WTC11 (cell line): ENCODE results near the gene ANKRD1.
"Not testable (repeated sequence)": the region's sequence is repeated elsewhere in the genome, so short reads cannot be mapped to it uniquely, and the experiment has no call there.

Source experiments
- ATF1 ChIP-seq: sonication (generic); formaldehyde crosslinking; IDR thresholded peaks from 2 replicates; pipeline ENCODE4 v1.8.1; 2023; ENCODE audit warnings: mild to moderate bottlenecking, moderate library complexity, missing genetic modification reagents
- ATF3 ChIP-seq: sonication (generic); formaldehyde crosslinking; conservative IDR thresholded peaks from 2 replicates; pipeline ENCODE4 v1.8.1; 2022; ENCODE audit warnings: mild to moderate bottlenecking, missing genetic modification reagents
- CTCF ChIP-seq: fragments of 200-600 bp; IDR thresholded peaks from 2 replicates; pipeline ENCODE4 v1.8.0; 2022; ENCODE audit warnings: antibody characterized with exemption
- GTF2I ChIP-seq: fragments of 250-450 bp; sonication (Bioruptor Pico); conservative IDR thresholded peaks from 2 replicates; pipeline ENCODE4 v1.4.0; 2021; ENCODE audit warnings: mild to moderate bottlenecking
- NFATC4 ChIP-seq: fragments of 250-450 bp; sonication (Bioruptor Pico); IDR thresholded peaks from 2 replicates; pipeline ENCODE4 v1.9.0; 2021; ENCODE audit warnings: mild to moderate bottlenecking
- NFYB ChIP-seq: sonication (generic); formaldehyde crosslinking; conservative IDR thresholded peaks from 2 replicates; pipeline ENCODE4 v1.8.0; 2022; ENCODE audit warnings: low read depth, missing genetic modification reagents
- RELA ChIP-seq: sonication (generic); formaldehyde crosslinking; IDR thresholded peaks from 2 replicates; pipeline ENCODE4 v1.8.1; 2022; ENCODE audit warnings: missing genetic modification reagents, mild to moderate bottlenecking, borderline replicate concordance
- STAT6 ChIP-seq: sonication (generic); formaldehyde crosslinking; conservative IDR thresholded peaks from 2 replicates; pipeline ENCODE4 v1.8.1; 2023; ENCODE audit warnings: mild to moderate bottlenecking, low read depth, missing genetic modification reagents, moderate library complexity
- ZNF281 ChIP-seq: sonication (generic); formaldehyde crosslinking; IDR thresholded peaks from 2 replicates; pipeline ENCODE4 v1.8.0; 2023; ENCODE audit warnings: mild to moderate bottlenecking, missing genetic modification reagents
- TF ChIP-seq, protein P1 (sequence below): sonication (generic); formaldehyde crosslinking; IDR thresholded peaks from 2 replicates; pipeline ENCODE4 v1.8.1; 2023; ENCODE audit warnings: mild to moderate bottlenecking, missing genetic modification reagents, borderline replicate concordance
- TF ChIP-seq, protein P2 (sequence below): sonication (generic); formaldehyde crosslinking; IDR thresholded peaks from 2 replicates; pipeline ENCODE4 v1.8.1; 2023; ENCODE audit warnings: mild to moderate bottlenecking, missing genetic modification reagents, moderate library complexity

DNA sequence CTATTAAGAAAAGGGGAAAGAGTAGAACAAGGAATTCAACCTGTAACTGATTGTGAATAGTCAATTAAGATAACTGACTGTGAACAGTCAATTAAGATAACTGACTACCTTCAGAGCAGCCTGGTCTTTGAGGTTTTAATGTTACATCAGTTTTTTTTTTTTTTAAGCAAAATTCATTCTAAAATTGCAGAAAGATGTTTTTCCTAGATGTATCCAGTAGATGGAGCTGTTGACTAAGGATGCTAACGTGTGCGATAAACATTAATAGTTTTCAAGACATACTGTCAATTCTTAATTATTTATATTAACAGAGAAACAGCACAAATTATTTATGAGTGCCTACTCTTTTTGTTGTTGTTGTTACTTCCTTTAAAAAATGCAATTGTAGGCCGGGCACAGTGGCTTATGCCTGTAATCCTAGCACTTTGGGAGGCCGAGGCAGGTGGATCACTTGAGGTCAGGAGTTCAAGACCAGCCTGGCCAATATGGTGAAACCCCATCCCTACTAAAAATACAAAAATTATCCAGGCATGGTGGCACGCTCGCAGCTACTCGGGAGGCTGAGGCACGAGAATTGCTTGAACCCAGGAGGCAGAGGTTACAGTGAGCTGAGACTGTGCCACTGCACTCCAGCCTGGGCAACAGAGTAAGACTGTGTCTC is 40.7 kb downstream of the ANKRD1 start:
- TF ChIP-seq STAT6 (CRISPR knock-in tag); NFYB; RELA (CRISPR knock-in tag); GTF2I (CRISPR knock-in tag); ZNF281 (CRISPR knock-in tag); ATF1; NFATC4 (CRISPR knock-in tag); ATF3 (CRISPR knock-in tag): not testable (repeated sequence)
- peak; percentile 47 for TF ChIP-seq CTCF
- TF ChIP-seq, protein P1, sequence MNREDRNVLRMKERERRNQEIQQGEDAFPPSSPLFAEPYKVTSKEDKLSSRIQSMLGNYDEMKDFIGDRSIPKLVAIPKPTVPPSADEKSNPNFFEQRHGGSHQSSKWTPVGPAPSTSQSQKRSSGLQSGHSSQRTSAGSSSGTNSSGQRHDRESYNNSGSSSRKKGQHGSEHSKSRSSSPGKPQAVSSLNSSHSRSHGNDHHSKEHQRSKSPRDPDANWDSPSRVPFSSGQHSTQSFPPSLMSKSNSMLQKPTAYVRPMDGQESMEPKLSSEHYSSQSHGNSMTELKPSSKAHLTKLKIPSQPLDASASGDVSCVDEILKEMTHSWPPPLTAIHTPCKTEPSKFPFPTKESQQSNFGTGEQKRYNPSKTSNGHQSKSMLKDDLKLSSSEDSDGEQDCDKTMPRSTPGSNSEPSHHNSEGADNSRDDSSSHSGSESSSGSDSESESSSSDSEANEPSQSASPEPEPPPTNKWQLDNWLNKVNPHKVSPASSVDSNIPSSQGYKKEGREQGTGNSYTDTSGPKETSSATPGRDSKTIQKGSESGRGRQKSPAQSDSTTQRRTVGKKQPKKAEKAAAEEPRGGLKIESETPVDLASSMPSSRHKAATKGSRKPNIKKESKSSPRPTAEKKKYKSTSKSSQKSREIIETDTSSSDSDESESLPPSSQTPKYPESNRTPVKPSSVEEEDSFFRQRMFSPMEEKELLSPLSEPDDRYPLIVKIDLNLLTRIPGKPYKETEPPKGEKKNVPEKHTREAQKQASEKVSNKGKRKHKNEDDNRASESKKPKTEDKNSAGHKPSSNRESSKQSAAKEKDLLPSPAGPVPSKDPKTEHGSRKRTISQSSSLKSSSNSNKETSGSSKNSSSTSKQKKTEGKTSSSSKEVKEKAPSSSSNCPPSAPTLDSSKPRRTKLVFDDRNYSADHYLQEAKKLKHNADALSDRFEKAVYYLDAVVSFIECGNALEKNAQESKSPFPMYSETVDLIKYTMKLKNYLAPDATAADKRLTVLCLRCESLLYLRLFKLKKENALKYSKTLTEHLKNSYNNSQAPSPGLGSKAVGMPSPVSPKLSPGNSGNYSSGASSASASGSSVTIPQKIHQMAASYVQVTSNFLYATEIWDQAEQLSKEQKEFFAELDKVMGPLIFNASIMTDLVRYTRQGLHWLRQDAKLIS: not testable (repeated sequence)
- TF ChIP-seq, protein P2, sequence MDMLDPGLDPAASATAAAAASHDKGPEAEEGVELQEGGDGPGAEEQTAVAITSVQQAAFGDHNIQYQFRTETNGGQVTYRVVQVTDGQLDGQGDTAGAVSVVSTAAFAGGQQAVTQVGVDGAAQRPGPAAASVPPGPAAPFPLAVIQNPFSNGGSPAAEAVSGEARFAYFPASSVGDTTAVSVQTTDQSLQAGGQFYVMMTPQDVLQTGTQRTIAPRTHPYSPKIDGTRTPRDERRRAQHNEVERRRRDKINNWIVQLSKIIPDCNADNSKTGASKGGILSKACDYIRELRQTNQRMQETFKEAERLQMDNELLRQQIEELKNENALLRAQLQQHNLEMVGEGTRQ (CRISPR knock-in tag): not testable (repeated sequence)
